HepG2 (cell line): Measurements from ENCODE around the gene GRB10. TPM values are rescaled to one million over a fixed set of nuclear protein-coding genes. Genes with fewer than 3 reads are reported as not detected.

ENCODE experiments used
- FOXK2 ChIP-seq: fragments of 450-650 bp; IDR thresholded peaks from 2 replicates; pipeline ENCODE4 v1.6.1; 2016
- FOXP1 ChIP-seq, 2 experiments: fragments of 450-650 bp in 1 of 2; IDR thresholded peaks; 2 replicates each; pipeline ENCODE4 v1.6.1; 2017 to 2018; ENCODE audit warnings: antibody characterized with exemption in 1 of 2
- SOX13 ChIP-seq, 3 experiments: fragments of 450-650 bp in 1 of 3; sonication (generic) in 1 of 3; formaldehyde crosslinking in 1 of 3; IDR thresholded peaks in 2 of 3; conservative IDR thresholded peaks in 1 of 3; 2 replicates each; pipeline versions ENCODE4 v1.5.0 to v1.6.1; 2016 to 2020; ENCODE audit warnings: antibody characterized with exemption in 1 of 3, mild to moderate bottlenecking in 1 of 3, missing compliant biosample characterization in 1 of 3, missing genetic modification reagents in 1 of 3, moderate library complexity in 1 of 3
- SOX5 ChIP-seq: IDR thresholded peaks from 2 replicates; pipeline ENCODE4 v1.6.1; 2016; ENCODE audit warnings: borderline replicate concordance
- ZNF101 ChIP-seq: sonication (generic); formaldehyde crosslinking; IDR thresholded peaks from 2 replicates; pipeline ENCODE4 v1.4.0; 2020; ENCODE audit warnings: mild to moderate bottlenecking, low read depth, missing genetic modification reagents, borderline replicate concordance
- ZNF33B ChIP-seq: sonication (generic); formaldehyde crosslinking; IDR thresholded peaks from 2 replicates; pipeline ENCODE4 v1.5.1; 2020; ENCODE audit warnings: mild to moderate bottlenecking, missing genetic modification reagents
- ZNF569 ChIP-seq: sonication (generic); formaldehyde crosslinking; IDR thresholded peaks from 2 replicates; pipeline ENCODE4 v1.5.0; 2020; ENCODE audit warnings: mild to moderate bottlenecking, missing genetic modification reagents, moderate library complexity, borderline replicate concordance
- ZNF646 ChIP-seq: sonication (generic); formaldehyde crosslinking; IDR thresholded peaks from 2 replicates; pipeline ENCODE4 v1.9.0; 2021; ENCODE audit warnings: mild to moderate bottlenecking, missing genetic modification reagents
- ZSCAN22 ChIP-seq: sonication (generic); formaldehyde crosslinking; IDR thresholded peaks from 2 replicates; pipeline ENCODE4 v1.4.0; 2020; ENCODE audit warnings: mild to moderate bottlenecking, missing genetic modification reagents
- polyA plus RNA-seq, 8 experiments: library from polyadenylated mRNA; depleted of rRNA in 3 of 8; stranded (reverse) in 7 of 8; unstranded in 1 of 8; fragments of >200 nt; fragmentation: Illumina TruSeq in 4 of 8; extraction: Trizol in 4 of 8; gene quantifications; 2 replicates each; pipeline versions ENCODE4 v1.2.1 to v1.2.3, GENCODE V29; 2011 to 2016; ENCODE audit warnings: low read depth in 4 of 8, missing spikeins in 1 of 8, mixed read lengths in 1 of 8; ENCODE audit not compliant: insufficient read depth in 1 of 8
- total RNA-seq, 5 experiments: library from RNA; depleted of rRNA; stranded (reverse); fragments of >200 nt; fragmentation: Illumina TruSeq; extraction: Trizol; gene quantifications; 2 replicates each; pipeline ENCODE4 v1.2.3, GENCODE V29; 2016; ENCODE audit warnings: low read depth in 1 of 5
- TF ChIP-seq, protein P1 (sequence below), 2 experiments: sonication (generic) in 1 of 2; formaldehyde crosslinking in 1 of 2; IDR thresholded peaks; 2 replicates each; pipeline versions ENCODE4 v1.6.1 to v1.9.0; 2014 to 2022; ENCODE audit warnings: antibody characterized with exemption in 1 of 2, borderline replicate concordance in 1 of 2, inconsistent platforms in 1 of 2, low read depth in 1 of 2, missing genetic modification reagents in 1 of 2
- TF ChIP-seq, protein P2 (sequence below): sonication (generic); formaldehyde crosslinking; conservative IDR thresholded peaks from 2 replicates; pipeline ENCODE4 v1.4.0; 2020; ENCODE audit warnings: mild to moderate bottlenecking, missing genetic modification reagents, moderate library complexity

Gene GRB10
- total and polyA plus RNA-seq, 2 of the 13 experiments (the other 11 are each of a cell fraction or from before 2014, with no cell fraction given) = 4.0 to 6.8 TPM

DNA sequence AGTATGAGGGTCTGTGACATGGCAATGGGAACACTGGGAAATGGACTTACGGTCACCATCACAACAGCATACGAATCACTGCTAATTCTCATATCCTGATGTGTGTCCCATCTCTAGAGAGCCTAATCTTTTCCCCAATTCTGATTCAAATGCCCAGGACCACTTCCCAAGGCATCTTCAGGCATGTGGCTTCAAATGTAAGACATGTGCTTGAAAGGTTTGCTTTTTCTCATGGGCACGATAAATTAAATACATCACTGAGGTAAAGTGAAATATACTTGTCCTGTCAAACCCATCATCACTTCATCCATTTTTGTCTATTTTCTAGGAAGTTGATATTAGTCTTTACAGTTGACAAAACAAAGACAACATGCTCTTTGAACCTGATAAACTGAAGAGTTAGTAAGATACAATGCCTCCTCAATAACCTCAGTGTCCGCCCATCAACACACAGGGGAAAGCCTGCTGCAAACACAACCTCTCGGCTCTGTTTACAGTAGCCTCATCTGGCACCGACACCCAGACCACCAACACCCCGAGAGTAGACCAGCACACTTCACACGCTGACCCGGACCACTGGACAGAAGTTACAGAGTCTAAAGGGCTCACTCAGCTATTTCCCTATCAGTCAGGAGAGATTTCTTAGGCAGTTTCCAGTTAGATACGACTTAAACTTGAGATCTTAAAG is 24.8 kb downstream of the GRB10 start (continued):
- no peak for TF ChIP-seq ZNF569 (CRISPR knock-in tag)
- TF ChIP-seq FOXP1 (IDR thresholded peaks at IDR 0.05) = no peak
- peak; percentile 79; the same call in 1 of the 2 replicates for TF ChIP-seq FOXP1 (CRISPR knock-in tag; IDR thresholded peaks at IDR 0.05)
- TF ChIP-seq SOX13 (IDR thresholded peaks at IDR 0.05) = no peak
- peak in 1 of 2 experiments; percentile 66; a peak in 2 of 4 replicates for TF ChIP-seq SOX13 (CRISPR knock-in tag; conservative IDR thresholded peaks at IDR 0.05 in 1 of 2, IDR thresholded peaks at IDR 0.05 in 1 of 2)
- TF ChIP-seq, protein P1, sequence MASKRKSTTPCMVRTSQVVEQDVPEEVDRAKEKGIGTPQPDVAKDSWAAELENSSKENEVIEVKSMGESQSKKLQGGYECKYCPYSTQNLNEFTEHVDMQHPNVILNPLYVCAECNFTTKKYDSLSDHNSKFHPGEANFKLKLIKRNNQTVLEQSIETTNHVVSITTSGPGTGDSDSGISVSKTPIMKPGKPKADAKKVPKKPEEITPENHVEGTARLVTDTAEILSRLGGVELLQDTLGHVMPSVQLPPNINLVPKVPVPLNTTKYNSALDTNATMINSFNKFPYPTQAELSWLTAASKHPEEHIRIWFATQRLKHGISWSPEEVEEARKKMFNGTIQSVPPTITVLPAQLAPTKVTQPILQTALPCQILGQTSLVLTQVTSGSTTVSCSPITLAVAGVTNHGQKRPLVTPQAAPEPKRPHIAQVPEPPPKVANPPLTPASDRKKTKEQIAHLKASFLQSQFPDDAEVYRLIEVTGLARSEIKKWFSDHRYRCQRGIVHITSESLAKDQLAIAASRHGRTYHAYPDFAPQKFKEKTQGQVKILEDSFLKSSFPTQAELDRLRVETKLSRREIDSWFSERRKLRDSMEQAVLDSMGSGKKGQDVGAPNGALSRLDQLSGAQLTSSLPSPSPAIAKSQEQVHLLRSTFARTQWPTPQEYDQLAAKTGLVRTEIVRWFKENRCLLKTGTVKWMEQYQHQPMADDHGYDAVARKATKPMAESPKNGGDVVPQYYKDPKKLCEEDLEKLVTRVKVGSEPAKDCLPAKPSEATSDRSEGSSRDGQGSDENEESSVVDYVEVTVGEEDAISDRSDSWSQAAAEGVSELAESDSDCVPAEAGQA (IDR thresholded peaks at IDR 0.05; ENCODE audit: low read depth) = no peak
- TF ChIP-seq, protein P1 (CRISPR knock-in tag; IDR thresholded peaks at IDR 0.05; ENCODE audit: borderline replicate concordance) = no peak
- TF ChIP-seq FOXK2 = no peak
- no peak for TF ChIP-seq ZNF33B (CRISPR knock-in tag)
- TF ChIP-seq ZNF646 (CRISPR knock-in tag) = no peak
- no peak for TF ChIP-seq ZSCAN22 (CRISPR knock-in tag)
- TF ChIP-seq SOX5 (CRISPR knock-in tag) = peak; percentile 65; the same call in 1 of the 2 replicates
- TF ChIP-seq, protein P2, sequence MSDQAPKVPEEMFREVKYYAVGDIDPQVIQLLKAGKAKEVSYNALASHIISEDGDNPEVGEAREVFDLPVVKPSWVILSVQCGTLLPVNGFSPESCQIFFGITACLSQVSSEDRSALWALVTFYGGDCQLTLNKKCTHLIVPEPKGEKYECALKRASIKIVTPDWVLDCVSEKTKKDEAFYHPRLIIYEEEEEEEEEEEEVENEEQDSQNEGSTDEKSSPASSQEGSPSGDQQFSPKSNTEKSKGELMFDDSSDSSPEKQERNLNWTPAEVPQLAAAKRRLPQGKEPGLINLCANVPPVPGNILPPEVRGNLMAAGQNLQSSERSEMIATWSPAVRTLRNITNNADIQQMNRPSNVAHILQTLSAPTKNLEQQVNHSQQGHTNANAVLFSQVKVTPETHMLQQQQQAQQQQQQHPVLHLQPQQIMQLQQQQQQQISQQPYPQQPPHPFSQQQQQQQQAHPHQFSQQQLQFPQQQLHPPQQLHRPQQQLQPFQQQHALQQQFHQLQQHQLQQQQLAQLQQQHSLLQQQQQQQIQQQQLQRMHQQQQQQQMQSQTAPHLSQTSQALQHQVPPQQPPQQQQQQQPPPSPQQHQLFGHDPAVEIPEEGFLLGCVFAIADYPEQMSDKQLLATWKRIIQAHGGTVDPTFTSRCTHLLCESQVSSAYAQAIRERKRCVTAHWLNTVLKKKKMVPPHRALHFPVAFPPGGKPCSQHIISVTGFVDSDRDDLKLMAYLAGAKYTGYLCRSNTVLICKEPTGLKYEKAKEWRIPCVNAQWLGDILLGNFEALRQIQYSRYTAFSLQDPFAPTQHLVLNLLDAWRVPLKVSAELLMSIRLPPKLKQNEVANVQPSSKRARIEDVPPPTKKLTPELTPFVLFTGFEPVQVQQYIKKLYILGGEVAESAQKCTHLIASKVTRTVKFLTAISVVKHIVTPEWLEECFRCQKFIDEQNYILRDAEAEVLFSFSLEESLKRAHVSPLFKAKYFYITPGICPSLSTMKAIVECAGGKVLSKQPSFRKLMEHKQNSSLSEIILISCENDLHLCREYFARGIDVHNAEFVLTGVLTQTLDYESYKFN (CRISPR knock-in tag) = peak; percentile 47; the same call in 1 of the 2 replicates
- TF ChIP-seq ZNF101 (CRISPR knock-in tag) = no peak
